Measurements from ENCODE around the gene MGMT.

The MGMT gene

GRCh38 chr10:129626309-129626708 is 159.3 kb downstream of the MGMT start:
- DNase-seq (ENCODE audit: low read depth) = no peak

- no peak for DNase-seq (ENCODE audit: low read depth)
These were observed 159.9 kb downstream of the MGMT start for GRCh38 chr10:129626796-129627435.

GRCh38 chr10:129627442-129627841 is 160.4 kb downstream of the MGMT start:
- no peak for DNase-seq (ENCODE audit: low read depth)

DNA sequence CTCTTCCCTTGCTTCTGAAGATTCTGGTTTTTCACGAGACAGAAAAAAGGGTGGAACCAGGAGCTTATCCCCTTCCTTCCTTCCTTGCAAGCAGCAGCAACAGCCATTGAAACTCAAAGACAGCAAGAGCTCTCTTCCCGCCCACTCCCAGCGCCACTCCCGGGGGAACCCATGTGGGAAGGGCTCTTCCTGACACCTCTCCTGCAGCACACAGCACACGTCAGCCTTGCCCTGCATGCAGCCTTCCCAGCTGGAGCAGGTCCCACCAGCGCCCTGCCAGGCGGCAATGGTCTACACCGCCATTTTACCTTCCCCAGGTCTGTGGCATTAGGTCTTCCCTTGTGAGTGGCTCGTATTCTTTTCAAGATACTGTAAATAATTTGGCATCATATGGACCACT is 161.8 kb downstream of the MGMT start:
- DNase-seq (ENCODE audit: low read depth) = no peak

DNA sequence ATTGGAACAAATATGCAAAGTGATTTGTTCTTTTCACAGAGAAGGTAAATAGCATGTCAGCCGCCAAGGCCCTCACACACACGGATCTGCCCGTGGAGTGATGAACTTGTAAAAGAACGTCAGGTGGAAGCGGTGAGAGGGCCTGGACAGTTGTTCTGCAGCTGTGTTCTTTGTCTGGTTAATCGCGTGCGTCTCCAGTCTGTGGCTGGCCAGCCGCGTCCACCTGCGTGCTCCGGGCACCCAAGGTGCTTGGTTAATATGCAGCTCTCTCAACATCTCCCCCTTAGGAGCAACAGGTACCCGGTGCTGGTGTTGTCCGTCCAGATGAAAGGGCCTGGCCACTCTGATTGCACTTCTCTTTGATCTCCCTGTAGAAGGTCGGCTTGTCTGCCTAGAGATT is 162.9 kb downstream of the MGMT start:
- no peak for DNase-seq (ENCODE audit: low read depth)

- DNase-seq (ENCODE audit: low read depth) = no peak
These were observed 164.0 kb downstream of the MGMT start for GRCh38 chr10:129631006-129631405.

- no peak for DNase-seq (ENCODE audit: low read depth)
These were observed 165.0 kb downstream of the MGMT start for GRCh38 chr10:129631870-129632623.

DNA sequence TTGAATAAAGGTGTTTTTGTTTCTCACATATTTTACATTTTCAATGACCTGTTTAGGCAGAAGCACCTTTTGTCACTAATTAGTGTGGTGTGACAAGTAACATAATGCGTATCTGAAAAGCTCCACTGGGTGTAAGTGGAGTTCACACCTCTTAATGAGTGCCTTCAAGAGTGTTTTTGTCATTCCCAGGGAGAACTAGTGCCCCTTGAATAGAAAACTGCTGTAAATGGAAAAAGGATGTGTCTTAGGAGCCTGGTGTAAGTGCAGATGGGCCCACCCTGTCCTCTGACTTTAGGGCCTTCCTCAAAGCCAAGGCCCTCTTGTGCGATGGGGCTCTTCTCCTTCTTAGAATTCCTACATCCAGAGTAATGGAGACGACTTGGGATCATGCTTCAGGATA is 170.0 kb downstream of the MGMT start:
- DNase-seq (ENCODE audit: low read depth) = no peak

DNA sequence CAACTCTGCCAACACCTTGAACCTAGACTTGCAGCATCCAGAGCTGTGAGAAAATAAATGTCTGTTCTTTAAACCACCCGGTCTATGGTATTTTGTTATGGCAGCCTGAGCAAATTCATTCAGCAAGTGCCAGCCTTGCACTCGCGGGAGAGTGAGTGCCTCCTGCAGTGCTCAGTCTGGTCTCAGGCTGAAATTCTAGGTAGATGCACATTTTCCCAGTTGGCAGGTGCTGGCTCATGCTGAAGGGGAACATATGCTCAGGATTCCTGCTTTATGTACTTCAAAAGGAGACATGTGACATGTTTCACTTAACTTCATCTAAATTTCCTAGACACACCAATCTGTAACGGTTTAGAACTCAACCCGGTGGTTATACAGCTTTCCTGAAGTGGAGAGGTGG is 170.8 kb downstream of the MGMT start:
- no peak for DNase-seq (ENCODE audit: low read depth)

DNA sequence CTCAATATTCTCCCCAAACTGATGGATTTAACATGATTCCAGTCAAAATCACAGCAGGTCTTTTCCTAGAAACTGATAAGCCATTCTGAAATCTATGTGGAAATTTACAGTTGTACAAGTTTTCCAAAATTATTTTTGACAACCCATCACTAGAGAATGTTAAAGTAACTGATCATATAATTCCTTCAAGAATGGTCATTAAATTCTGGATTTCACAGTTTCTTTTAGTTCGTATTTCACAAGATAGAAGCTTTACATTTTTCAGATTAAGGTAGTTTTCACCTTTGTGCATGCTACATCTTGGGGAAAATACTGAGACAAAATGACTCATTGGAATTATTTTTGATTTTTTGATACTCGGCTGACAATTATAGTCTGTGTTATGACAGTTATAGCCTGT is 174.3 kb downstream of the MGMT start:
- DNase-seq (ENCODE audit: low read depth) = no peak

DNA sequence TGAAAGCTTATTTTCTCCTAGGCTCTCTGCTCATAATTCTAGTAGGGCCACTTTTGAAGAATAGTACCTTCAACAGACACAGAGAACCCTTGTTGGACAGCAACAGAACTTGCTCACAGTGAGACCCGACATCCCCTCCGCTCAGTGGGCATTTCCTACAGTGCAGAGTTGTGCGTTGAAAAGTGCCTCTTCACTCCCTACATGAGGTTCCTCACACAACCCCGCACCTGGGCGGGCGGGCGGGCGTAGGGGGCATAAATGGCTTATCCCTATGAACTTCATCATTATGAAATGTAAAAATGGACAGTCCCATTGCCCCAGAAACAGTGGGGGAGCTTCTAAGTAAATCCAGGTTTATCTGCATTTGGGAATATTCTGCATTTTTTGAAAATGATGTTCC is 174.9 kb downstream of the MGMT start:
- DNase-seq (ENCODE audit: low read depth) = no peak

- no peak for DNase-seq (ENCODE audit: low read depth)
These were observed 175.4 kb downstream of the MGMT start for GRCh38 chr10:129642427-129642826.

GRCh38 chr10:129643266-129643665 is 176.2 kb downstream of the MGMT start:
- no peak for DNase-seq (ENCODE audit: low read depth)

DNA sequence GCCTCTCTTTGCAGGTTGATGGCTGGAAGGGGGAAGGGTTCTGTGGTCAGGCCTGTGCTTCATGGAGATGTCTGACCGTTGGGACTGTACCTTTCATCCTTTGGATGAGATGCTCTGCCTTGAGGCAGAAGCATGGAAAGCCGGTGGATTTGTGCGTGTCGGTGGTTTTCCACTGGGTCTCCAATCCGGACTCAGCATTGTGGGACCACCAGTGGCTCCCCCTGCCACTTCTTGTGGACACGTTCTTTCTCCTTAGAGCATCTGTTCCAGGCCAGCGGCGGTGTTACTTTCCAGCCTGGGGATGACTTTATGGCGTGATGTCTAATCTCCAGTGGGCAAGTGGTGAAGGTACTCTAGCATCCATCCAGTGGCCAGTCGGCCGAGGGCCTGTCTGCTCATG is 178.4 kb downstream of the MGMT start:
- no peak for DNase-seq (ENCODE audit: low read depth)

GRCh38 chr10:129646973-129647372 is 179.9 kb downstream of the MGMT start:
- DNase-seq (ENCODE audit: low read depth) = no peak

GRCh38 chr10:129647590-129647989 is 180.5 kb downstream of the MGMT start:
- no peak for DNase-seq (ENCODE audit: low read depth)

- DNase-seq (ENCODE audit: low read depth) = no peak
These were observed 181.8 kb downstream of the MGMT start for GRCh38 chr10:129648856-129649255.

DNA sequence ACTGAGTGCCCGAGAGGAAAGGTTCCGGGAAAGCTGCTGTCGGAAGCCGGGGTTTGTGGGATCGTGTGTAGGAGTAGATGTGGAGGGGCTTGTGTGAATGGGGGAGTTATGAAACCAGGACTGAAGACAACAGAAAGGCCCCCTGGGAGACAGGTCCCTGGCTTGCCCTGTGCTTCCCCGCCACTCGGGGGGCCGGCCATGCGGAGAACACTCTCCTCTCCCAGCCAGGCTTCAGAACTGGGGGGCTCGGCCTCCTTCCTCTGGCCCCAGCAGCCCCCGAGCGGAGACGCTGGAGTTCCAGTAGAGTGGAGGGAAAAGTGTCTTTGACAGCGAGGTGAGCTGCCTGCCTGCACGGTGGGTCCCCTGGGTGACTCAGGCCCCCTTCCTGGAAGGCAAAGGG is 185.0 kb downstream of the MGMT start:
- no peak for DNase-seq (ENCODE audit: low read depth)

GRCh38 chr10:129652521-129653201 is 185.6 kb downstream of the MGMT start:
- DNase-seq (ENCODE audit: low read depth) = no peak

GRCh38 chr10:129653428-129653827 is 186.4 kb downstream of the MGMT start:
- DNase-seq (ENCODE audit: low read depth) = no peak

DNA sequence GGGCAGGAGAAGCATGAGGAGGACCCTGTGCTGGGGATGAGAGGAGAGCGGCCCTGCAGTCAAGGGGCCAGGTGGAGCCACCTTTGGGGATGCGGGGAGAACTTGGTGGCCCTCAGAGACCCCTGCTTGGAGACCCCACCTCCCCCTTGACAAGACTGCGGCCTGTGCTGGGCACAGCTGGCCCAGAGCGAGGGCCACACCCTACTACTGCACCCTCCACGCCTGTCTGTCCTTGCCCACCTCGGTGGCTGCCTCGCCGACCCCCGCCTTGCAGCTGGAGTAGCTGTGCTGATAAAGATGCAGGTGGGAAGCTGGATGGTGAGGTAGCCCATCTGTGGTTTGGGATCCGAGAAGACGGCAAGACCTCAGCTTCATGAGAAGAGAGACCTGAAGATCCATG is 186.8 kb downstream of the MGMT start:
- DNase-seq (ENCODE audit: low read depth) = no peak

- no peak for DNase-seq (ENCODE audit: low read depth)
These were observed 187.4 kb downstream of the MGMT start for GRCh38 chr10:129654461-129654860.

DNA sequence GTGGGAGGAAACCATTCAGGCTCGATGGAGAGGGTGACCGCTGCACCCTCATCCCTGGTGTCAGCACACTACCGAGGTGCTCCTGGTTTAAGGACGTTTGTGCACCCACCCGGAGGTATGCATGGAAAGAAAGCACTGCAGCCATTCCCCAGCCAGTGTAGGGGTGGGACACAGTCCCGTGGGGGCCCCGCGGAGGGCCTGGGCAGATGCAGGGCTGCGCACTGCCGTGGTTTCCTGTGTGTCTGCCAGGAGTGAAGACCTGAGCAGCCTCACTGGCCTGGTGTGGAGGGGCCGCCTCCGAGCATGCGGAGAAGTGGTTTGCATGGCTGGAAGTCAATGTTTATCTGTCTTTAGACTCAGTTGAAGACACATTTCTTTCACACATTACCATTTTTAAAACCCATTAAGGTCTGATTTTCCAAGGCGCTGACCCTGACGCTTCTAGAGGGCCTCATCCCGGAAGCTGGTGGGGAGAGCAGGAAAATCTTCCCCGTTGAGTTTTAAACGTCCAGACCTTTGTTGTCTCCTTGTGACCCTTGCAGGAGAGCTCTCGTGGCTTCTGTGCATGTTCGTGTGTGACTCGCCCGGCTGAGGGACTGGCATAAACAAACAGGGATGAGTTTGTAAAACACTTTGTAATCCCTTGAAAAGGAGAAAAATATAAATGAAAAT is 188.1 kb downstream of the MGMT start:
- no peak for DNase-seq (ENCODE audit: low read depth)
